Endodermal cell (in vitro differentiated cells): ENCODE data around the gene LHX2. TPM values are rescaled to one million over a fixed set of nuclear protein-coding genes. Genes with fewer than 3 reads are reported as not detected.

ENCODE experiments used
- DNase-seq: peaks from one replicate; pipeline ENCODE4 v3.0.0-alpha.2; 2017
- H3K27ac ChIP-seq: 2 replicates; pipeline ENCODE4 v1.5.1; 2013; ENCODE audit warnings: mild to moderate bottlenecking, low read depth, low read length, moderate library complexity
- H3K27me3 ChIP-seq: 2 replicates; pipeline ENCODE4 v1.6.1; 2013; ENCODE audit warnings: mild to moderate bottlenecking, low read length, moderate library complexity; ENCODE audit not compliant: insufficient read depth, control insufficient read depth, poor library complexity, severe bottlenecking
- H3K36me3 ChIP-seq: 2 replicates; pipeline ENCODE4 v1.7.0; 2013; ENCODE audit warnings: mild to moderate bottlenecking, low read length, moderate library complexity; ENCODE audit not compliant: control insufficient read depth, insufficient read depth
- H3K4me1 ChIP-seq: one replicate; pipeline ENCODE4 v1.7.0; 2013; ENCODE audit warnings: low read length; ENCODE audit not compliant: control insufficient read depth, insufficient read depth
- H3K4me3 ChIP-seq: 2 replicates; pipeline ENCODE4 v1.5.1; 2013; ENCODE audit warnings: mild to moderate bottlenecking, low read length, moderate library complexity
- H3K9ac ChIP-seq: 2 replicates; pipeline ENCODE4 v1.6.1; 2013; ENCODE audit warnings: mild to moderate bottlenecking, low read length, moderate library complexity; ENCODE audit not compliant: poor library complexity, severe bottlenecking; ENCODE audit errors: extremely low read depth
- H3K9me3 ChIP-seq: 2 replicates; pipeline ENCODE4 v1.6.1; 2013; ENCODE audit warnings: mild to moderate bottlenecking, low read length, moderate library complexity; ENCODE audit not compliant: control insufficient read depth
- H3K27ac Mint-ChIP-seq: 2 replicates; pipeline ENCODE4 v1.8.0; 2020; ENCODE audit warnings: mixed read lengths
- H3K27me3 Mint-ChIP-seq: 2 replicates; pipeline ENCODE4 v1.8.0; 2021; ENCODE audit warnings: mild to moderate bottlenecking, mixed read lengths; ENCODE audit not compliant: insufficient read depth
- H3K36me3 Mint-ChIP-seq: 2 replicates; pipeline ENCODE4 v1.8.0; 2020; ENCODE audit warnings: low read depth, mixed read lengths
- H3K4me1 Mint-ChIP-seq: 2 replicates; pipeline ENCODE4 v1.8.0; 2020; ENCODE audit warnings: mixed read lengths
- H3K4me3 Mint-ChIP-seq: 2 replicates; pipeline ENCODE4 v1.8.0; 2020; ENCODE audit warnings: mild to moderate bottlenecking, moderate library complexity, mixed read lengths
- H3K9me3 Mint-ChIP-seq: 2 replicates; pipeline ENCODE4 v1.8.0; 2020; ENCODE audit warnings: mild to moderate bottlenecking, mixed read lengths
- CTCF ChIP-seq: fragments of 200-600 bp; sonication (generic); conservative IDR thresholded peaks from 2 replicates; pipeline ENCODE4 v1.5.0; 2021; ENCODE audit warnings: antibody characterized with exemption, mild to moderate bottlenecking
- WGBS, 2 experiments: methylation state at CpG; one replicate each; pipeline versions ENCODE4 v1.1.5 to v1.1.7; 2013; ENCODE audit warnings: missing lambda C conversion rate in 2 of 2, mixed read lengths in 1 of 2; ENCODE audit not compliant: insufficient coverage in 1 of 2, insufficient read length in 1 of 2; 5-methylcytosine and 5-hydroxymethylcytosine counted together
- total RNA-seq, 2 donors: library from RNA; stranded (reverse); fragmentation: NEBNext Ultra II Directional in 1 of 2; extraction: Animal tissue kit (Norgen Biotek cat#: 25700) in 1 of 2; gene quantifications; 2 replicates in 1 of 2; 3 replicates in 1 of 2; pipeline ENCODE4 v1.2.1, GENCODE V29; 2021

LHX2 gene
- total RNA-seq, 2 donors from 2014 or later: 0.20 to 0.29 TPM

DNA sequence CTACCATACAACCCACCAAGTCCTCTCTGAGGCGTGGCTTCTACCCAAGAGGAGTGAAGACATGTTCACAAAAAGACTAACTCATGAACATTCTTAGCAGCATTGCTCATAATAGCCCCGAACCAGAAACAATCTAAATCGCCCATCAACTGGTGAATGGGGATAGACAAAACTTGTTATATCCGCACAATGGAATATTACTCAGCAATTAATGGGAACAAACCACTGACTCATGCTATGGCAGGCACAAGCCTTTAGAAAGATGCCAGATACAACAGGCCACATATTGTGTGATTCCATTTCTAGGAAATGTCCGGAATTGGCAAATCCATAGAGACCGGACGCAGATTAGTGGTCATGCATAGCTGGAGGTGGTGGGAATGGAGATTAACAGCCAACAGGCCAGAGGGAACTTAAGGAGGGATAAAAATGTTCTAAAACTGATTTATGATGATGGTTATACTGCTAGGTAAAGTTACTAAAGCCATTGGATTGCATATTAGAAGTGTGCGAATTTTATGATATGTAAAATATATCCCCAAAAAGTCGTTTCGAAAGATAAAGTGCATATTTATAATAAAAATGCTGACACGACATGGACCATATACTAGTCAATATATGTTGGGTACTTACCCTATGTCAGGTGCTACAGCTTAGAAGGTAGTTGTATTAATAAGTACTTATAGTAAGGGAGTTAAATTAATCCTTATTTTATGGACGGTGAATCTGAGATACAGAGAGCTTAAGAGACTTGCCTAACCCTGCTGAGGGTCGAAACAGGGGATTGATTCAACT lies 55.4 kb downstream of the LHX2 start:
- WGBS, 2 experiments: 85 to 87% methylated on average over 13 of the region's 13 CpGs
- Histone ChIP-seq H3K9me3 (no peaks in the 10 kb centered on the region), H3K4me1 (no peaks in the 10 kb centered on the region), H3K4me3 (no peak overlapping the region), H3K27me3 (peaks cover 6% of the 10 kb centered on the region), H3K36me3 (no peaks in the 10 kb centered on the region), H3K27ac (no peak overlapping the region), H3K9ac (no peak overlapping the region)
- TF ChIP-seq CTCF: no peak
- Mint-ChIP-seq H3K36me3 (no peaks in the 10 kb centered on the region), H3K27me3 (peaks cover 11% of the 10 kb centered on the region), H3K4me1 (no peaks in the 10 kb centered on the region), H3K27ac (no peak overlapping the region), H3K4me3 (no peak overlapping the region), H3K9me3 (peaks cover 3% of the 10 kb centered on the region)
- no peak for DNase-seq

DNA sequence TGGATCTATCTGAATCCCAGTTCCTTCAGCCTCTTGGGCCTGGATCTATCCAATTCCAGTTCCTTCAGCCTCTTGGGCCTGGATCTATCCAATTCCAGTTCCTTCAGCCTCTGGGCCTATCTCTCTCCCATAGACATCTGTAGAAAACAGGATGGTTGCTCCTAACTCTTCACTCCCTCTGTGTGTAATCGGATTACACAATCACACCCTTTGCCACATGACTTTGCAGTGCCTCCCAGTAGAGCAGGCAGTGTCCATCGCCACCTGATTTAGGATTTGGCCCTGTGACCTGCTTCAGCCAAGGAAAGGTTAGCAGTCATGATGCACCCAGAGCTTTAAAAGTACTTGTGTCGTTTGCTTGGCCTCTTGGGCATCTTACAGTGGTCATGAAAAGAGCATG lies 56.7 kb downstream of the LHX2 start:
- Histone ChIP-seq H3K4me3 (no peak overlapping the region), H3K27me3 (peaks cover 18% of the 10 kb centered on the region), H3K27ac (no peak overlapping the region), H3K9ac (no peak overlapping the region), H3K36me3 (no peaks in the 10 kb centered on the region), H3K4me1 (no peaks in the 10 kb centered on the region), H3K9me3 (no peaks in the 10 kb centered on the region)
- H3K36me3 Mint-ChIP-seq: no peaks in the 10 kb centered on the region
- DNase-seq: no peak
- no peak for TF ChIP-seq CTCF
- no peaks in the 10 kb centered on the region for H3K4me1 Mint-ChIP-seq
- H3K27me3 Mint-ChIP-seq: peaks cover 21% of the 10 kb centered on the region
- peaks cover 3% of the 10 kb centered on the region for H3K9me3 Mint-ChIP-seq
- H3K4me3 Mint-ChIP-seq: no peak overlapping the region
- 85 to 90% methylated on average over 3 of the region's 3 CpGs for whole genome bisulfite sequencing, 2 experiments
- H3K27ac Mint-ChIP-seq: no peak overlapping the region

DNA sequence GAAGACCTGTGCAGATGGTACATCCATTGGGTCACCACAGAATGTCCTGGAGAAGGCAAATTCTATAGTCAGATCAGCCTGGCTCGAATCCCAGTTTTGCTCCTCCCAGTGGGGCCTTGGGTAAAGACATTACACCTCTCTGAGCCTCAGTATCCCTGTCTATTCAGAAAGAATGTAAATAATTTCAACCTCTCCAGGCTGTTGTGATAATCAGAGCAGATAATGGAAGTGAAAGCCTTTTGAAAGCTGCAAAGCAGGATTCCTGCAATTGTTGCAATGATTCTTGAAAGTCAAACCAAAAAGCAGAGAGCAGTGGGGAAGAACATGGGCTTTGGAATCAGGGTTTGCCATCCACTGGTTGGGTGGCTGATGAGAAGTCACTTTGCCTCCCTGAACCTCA lies 63.2 kb downstream of the LHX2 start:
- WGBS, 2 experiments: 83 to 84% methylated on average over 1 of the region's 1 CpG
- Histone ChIP-seq H3K4me1 (no peaks in the 10 kb centered on the region), H3K9me3 (peaks cover 10% of the 10 kb centered on the region), H3K9ac (no peak overlapping the region), H3K27ac (no peak overlapping the region), H3K36me3 (no peaks in the 10 kb centered on the region), H3K27me3 (peaks cover 18% of the 10 kb centered on the region), H3K4me3 (no peak overlapping the region)
- no peak for TF ChIP-seq CTCF
- Mint-ChIP-seq H3K4me3 (no peak overlapping the region), H3K36me3 (no peaks in the 10 kb centered on the region), H3K27me3 (peaks cover 22% of the 10 kb centered on the region), H3K9me3 (peaks cover 2% of the 10 kb centered on the region), H3K27ac (no peak overlapping the region), H3K4me1 (peaks cover 2% of the 10 kb centered on the region)
- DNase-seq: no peak
